Uterus (tissue), 2 donors: ENCODE results near the gene TMEM126B.

ENCODE experiments used
- POLR2A ChIP-seq, 2 donors: fragments of 450-650 bp; IDR thresholded peaks; one replicate each; pipeline ENCODE4 v1.6.1; 2016; ENCODE audit warnings: antibody characterized with exemption in 2 of 2, mild to moderate bottlenecking in 1 of 2, moderate library complexity in 1 of 2
- TF ChIP-seq, protein P1 (sequence below), 4 experiments: fragments of 200-600 bp in 2 of 4; fragments of 450-650 bp in 2 of 4; sonication (generic) in 2 of 4; IDR thresholded peaks; one replicate each; pipeline ENCODE4 v1.5.1; 2016 to 2019; ENCODE audit warnings: antibody characterized with exemption in 4 of 4, mild to moderate bottlenecking in 2 of 4, moderate library complexity in 1 of 4

GRCh38 chr11:85628771-85629341 lies 463 bp downstream of the TMEM126B start:
- TF ChIP-seq, protein P1, sequence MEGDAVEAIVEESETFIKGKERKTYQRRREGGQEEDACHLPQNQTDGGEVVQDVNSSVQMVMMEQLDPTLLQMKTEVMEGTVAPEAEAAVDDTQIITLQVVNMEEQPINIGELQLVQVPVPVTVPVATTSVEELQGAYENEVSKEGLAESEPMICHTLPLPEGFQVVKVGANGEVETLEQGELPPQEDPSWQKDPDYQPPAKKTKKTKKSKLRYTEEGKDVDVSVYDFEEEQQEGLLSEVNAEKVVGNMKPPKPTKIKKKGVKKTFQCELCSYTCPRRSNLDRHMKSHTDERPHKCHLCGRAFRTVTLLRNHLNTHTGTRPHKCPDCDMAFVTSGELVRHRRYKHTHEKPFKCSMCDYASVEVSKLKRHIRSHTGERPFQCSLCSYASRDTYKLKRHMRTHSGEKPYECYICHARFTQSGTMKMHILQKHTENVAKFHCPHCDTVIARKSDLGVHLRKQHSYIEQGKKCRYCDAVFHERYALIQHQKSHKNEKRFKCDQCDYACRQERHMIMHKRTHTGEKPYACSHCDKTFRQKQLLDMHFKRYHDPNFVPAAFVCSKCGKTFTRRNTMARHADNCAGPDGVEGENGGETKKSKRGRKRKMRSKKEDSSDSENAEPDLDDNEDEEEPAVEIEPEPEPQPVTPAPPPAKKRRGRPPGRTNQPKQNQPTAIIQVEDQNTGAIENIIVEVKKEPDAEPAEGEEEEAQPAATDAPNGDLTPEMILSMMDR (IDR thresholded peaks at IDR 0.05), result no peak
- no peak for TF ChIP-seq POLR2A (IDR thresholded peaks at IDR 0.05)
